ENCODE results near the gene PHLPP2. TPM values are rescaled to one million over a fixed set of nuclear protein-coding genes. Genes with fewer than 3 reads are reported as not detected.
A peak's percentile ranks its signal among the peaks of the same experiment; 100 is the strongest.
"Not testable (repeated sequence)": the region's sequence is repeated elsewhere in the genome, so short reads cannot be mapped to it uniquely, and the experiment has no call there.

Gene PHLPP2
- total RNA-seq, 1 donor from 2014 or later, result 13.0 TPM

- Mint-ChIP-seq H3K36me3 (ENCODE audit: unreplicated experiment) (no peaks in the 10 kb centered on the region), H3K4me3 (ENCODE audit: unreplicated experiment) (no peak overlapping the region), H3K27me3 (ENCODE audit: unreplicated experiment) (peaks cover 25% of the 10 kb centered on the region), H3K4me1 (ENCODE audit: unreplicated experiment) (no peaks in the 10 kb centered on the region), H3K9me3 (ENCODE audit: unreplicated experiment) (no peaks in the 10 kb centered on the region), H3K27ac (ENCODE audit: unreplicated experiment) (no peak overlapping the region)
- no peak for TF ChIP-seq CTCF (IDR thresholded peaks at IDR 0.05)
- DNase-seq (ENCODE audit: extremely low spot score, unreplicated experiment), result no peak
Measured at GRCh38 chr16:71618429-71618828, 106.1 kb downstream of the PHLPP2 start.

GRCh38 chr16:71614956-71615355 is 109.5 kb downstream of the PHLPP2 start:
- DNase-seq (ENCODE audit: extremely low spot score, unreplicated experiment); H3K27ac Mint-ChIP-seq (ENCODE audit: unreplicated experiment); H3K36me3 Mint-ChIP-seq (ENCODE audit: unreplicated experiment); H3K4me3 Mint-ChIP-seq (ENCODE audit: unreplicated experiment); H3K9me3 Mint-ChIP-seq (ENCODE audit: unreplicated experiment); H3K4me1 Mint-ChIP-seq (ENCODE audit: unreplicated experiment): not testable (repeated sequence)
- peaks cover 37% of the 10 kb centered on the region for H3K27me3 Mint-ChIP-seq (ENCODE audit: unreplicated experiment)

GRCh38 chr16:71610936-71611871 is 113.3 kb downstream of the PHLPP2 start:
- no peak for DNase-seq (ENCODE audit: extremely low spot score, unreplicated experiment)
- peaks cover 27% of the 10 kb centered on the region for H3K27me3 Mint-ChIP-seq (ENCODE audit: unreplicated experiment)
- no peak overlapping the region for H3K27ac Mint-ChIP-seq (ENCODE audit: unreplicated experiment)
- no peaks in the 10 kb centered on the region for H3K4me1 Mint-ChIP-seq (ENCODE audit: unreplicated experiment)
- no peaks in the 10 kb centered on the region for H3K9me3 Mint-ChIP-seq (ENCODE audit: unreplicated experiment)
- TF ChIP-seq CTCF (IDR thresholded peaks at IDR 0.05), result peak; percentile 82
- H3K4me3 Mint-ChIP-seq (ENCODE audit: unreplicated experiment), result no peak overlapping the region
- no peaks in the 10 kb centered on the region for H3K36me3 Mint-ChIP-seq (ENCODE audit: unreplicated experiment)

- DNase-seq (ENCODE audit: extremely low spot score, unreplicated experiment), result no peak
- no peaks in the 10 kb centered on the region for H3K9me3 Mint-ChIP-seq (ENCODE audit: unreplicated experiment)
- H3K27ac Mint-ChIP-seq (ENCODE audit: unreplicated experiment), result no peak overlapping the region
- no peaks in the 10 kb centered on the region for H3K4me1 Mint-ChIP-seq (ENCODE audit: unreplicated experiment)
- no peaks in the 10 kb centered on the region for H3K36me3 Mint-ChIP-seq (ENCODE audit: unreplicated experiment)
- H3K4me3 Mint-ChIP-seq (ENCODE audit: unreplicated experiment), result no peak overlapping the region
- H3K27me3 Mint-ChIP-seq (ENCODE audit: unreplicated experiment), result peaks cover 27% of the 10 kb centered on the region
- no peak for TF ChIP-seq CTCF (IDR thresholded peaks at IDR 0.05)
Measured at GRCh38 chr16:71610447-71610846, 114.1 kb downstream of the PHLPP2 start.

GRCh38 chr16:71609066-71609465 is 115.4 kb downstream of the PHLPP2 start:
- DNase-seq (ENCODE audit: extremely low spot score, unreplicated experiment), result no peak
- TF ChIP-seq CTCF (IDR thresholded peaks at IDR 0.05), result no peak
- Mint-ChIP-seq H3K4me1 (ENCODE audit: unreplicated experiment) (no peaks in the 10 kb centered on the region), H3K27ac (ENCODE audit: unreplicated experiment) (no peak overlapping the region), H3K36me3 (ENCODE audit: unreplicated experiment) (no peaks in the 10 kb centered on the region), H3K27me3 (ENCODE audit: unreplicated experiment) (peaks cover 27% of the 10 kb centered on the region), H3K9me3 (ENCODE audit: unreplicated experiment) (no peaks in the 10 kb centered on the region), H3K4me3 (ENCODE audit: unreplicated experiment) (no peak overlapping the region)

Measured in osteocyte (in vitro differentiated cells).